RWPE2 (cell line): ENCODE results near the gene CACNA2D3.
"Not testable (repeated sequence)": the region's sequence is repeated elsewhere in the genome, so short reads cannot be mapped to it uniquely, and the experiment has no call there.

ENCODE experiments used
- ATAC-seq: fragments of 200-7000 bp; cut with Tn5 transposase; 3 replicates; pipeline ENCODE4 v1.9.1; 2021; ENCODE audit warnings: low read depth
- DNase-seq: peaks from one replicate; pipeline ENCODE4 v3.0.0-alpha.2; 2020; ENCODE audit warnings: low spot score
- H3K27ac ChIP-seq: fragments of 450-650 bp; 2 replicates; pipeline ENCODE4 v1.5.1; 2017; ENCODE audit warnings: mild to moderate bottlenecking; ENCODE audit not compliant: poor library complexity, severe bottlenecking
- H3K27me3 ChIP-seq: fragments of 250-450 bp; sonication (Bioruptor Pico); 2 replicates; pipeline ENCODE4 v1.5.1; 2021; ENCODE audit warnings: mild to moderate bottlenecking, moderate library complexity; ENCODE audit not compliant: insufficient read depth, poor library complexity, severe bottlenecking
- H3K36me3 ChIP-seq: fragments of 250-450 bp; sonication (Bioruptor Pico); 2 replicates; pipeline ENCODE4 v1.5.1; 2020; ENCODE audit warnings: low read depth, mild to moderate bottlenecking, moderate library complexity
- H3K4me1 ChIP-seq: fragments of 250-450 bp; sonication (Bioruptor Pico); 2 replicates; pipeline ENCODE4 v1.5.1; 2021; ENCODE audit warnings: mild to moderate bottlenecking, moderate library complexity; ENCODE audit not compliant: insufficient read depth, poor library complexity, severe bottlenecking
- H3K4me3 ChIP-seq: fragments of 250-450 bp; sonication (Bioruptor Pico); 2 replicates; pipeline ENCODE4 v1.5.1; 2021; ENCODE audit warnings: mild to moderate bottlenecking, moderate library complexity; ENCODE audit not compliant: severe bottlenecking
- H3K9me3 ChIP-seq: fragments of 250-450 bp; sonication (Bioruptor Pico); 2 replicates; pipeline ENCODE4 v1.5.1; 2021; ENCODE audit warnings: mild to moderate bottlenecking, moderate library complexity; ENCODE audit not compliant: severe bottlenecking
- CTCF ChIP-seq: fragments of 450-650 bp; IDR thresholded peaks from one replicate; pipeline ENCODE4 v1.5.1; 2017; ENCODE audit warnings: mild to moderate bottlenecking, moderate library complexity; ENCODE audit not compliant: poor library complexity, severe bottlenecking

The CACNA2D3 gene

GRCh38 chr3:55091381-55092225, 969.3 kb downstream of the CACNA2D3 start:
- ATAC-seq: no peak
- Histone ChIP-seq H3K27me3 (no peaks in the 10 kb centered on the region), H3K27ac (no peak overlapping the region), H3K9me3 (no peaks in the 10 kb centered on the region), H3K4me3 (no peak overlapping the region), H3K36me3 (no peaks in the 10 kb centered on the region), H3K4me1 (no peaks in the 10 kb centered on the region)
- no peak for TF ChIP-seq CTCF
- no peak for DNase-seq

GRCh38 chr3:55094676-55095075, 972.3 kb downstream of the CACNA2D3 start:
- Histone ChIP-seq H3K27ac (no peak overlapping the region), H3K9me3 (no peaks in the 10 kb centered on the region), H3K27me3 (no peaks in the 10 kb centered on the region), H3K4me3 (no peak overlapping the region), H3K36me3 (no peaks in the 10 kb centered on the region), H3K4me1 (no peaks in the 10 kb centered on the region)
- no peak for ATAC-seq
- DNase-seq: no peak
- TF ChIP-seq CTCF: no peak

GRCh38 chr3:55097441-55097840, 975.1 kb downstream of the CACNA2D3 start:
- no peak for TF ChIP-seq CTCF
- H3K4me3 ChIP-seq: no peak overlapping the region
- no peaks in the 10 kb centered on the region for H3K27me3 ChIP-seq
- no peaks in the 10 kb centered on the region for H3K36me3 ChIP-seq
- DNase-seq (no peak), ATAC-seq (no peak)
- no peaks in the 10 kb centered on the region for H3K4me1 ChIP-seq
- no peaks in the 10 kb centered on the region for H3K9me3 ChIP-seq
- H3K27ac ChIP-seq: no peak overlapping the region

- Histone ChIP-seq H3K27ac (no peak overlapping the region), H3K36me3 (no peaks in the 10 kb centered on the region), H3K4me1 (no peaks in the 10 kb centered on the region), H3K9me3 (no peaks in the 10 kb centered on the region), H3K27me3 (no peaks in the 10 kb centered on the region), H3K4me3 (no peak overlapping the region)
- no peak for ATAC-seq
- DNase-seq: no peak
- no peak for TF ChIP-seq CTCF
Observed at GRCh38 chr3:55105647-55106046, 983.3 kb downstream of the CACNA2D3 start.

- H3K4me1 ChIP-seq: no peaks in the 10 kb centered on the region
- no peaks in the 10 kb centered on the region for H3K27me3 ChIP-seq
- H3K9me3 ChIP-seq: no peaks in the 10 kb centered on the region
- DNase-seq (no peak), ATAC-seq (no peak)
- no peak overlapping the region for H3K4me3 ChIP-seq
- H3K36me3 ChIP-seq: no peaks in the 10 kb centered on the region
- TF ChIP-seq CTCF: no peak
- H3K27ac ChIP-seq: no peak overlapping the region
Observed at GRCh38 chr3:55107187-55107586, 984.8 kb downstream of the CACNA2D3 start.

- H3K27me3 ChIP-seq, H3K36me3 ChIP-seq, ATAC-seq, DNase-seq, H3K4me3 ChIP-seq, H3K4me1 ChIP-seq, H3K27ac ChIP-seq, H3K9me3 ChIP-seq: not testable (repeated sequence)
Observed at GRCh38 chr3:55111906-55112305, 989.6 kb downstream of the CACNA2D3 start.
